GM21367 (cell line): ENCODE data around the gene GBA2.

ENCODE experiments used
- ATAC-seq: cut with Tn5 transposase; IDR thresholded peaks from one replicate; pipeline ENCODE4 v1.9.1; 2021; ENCODE audit not compliant: unreplicated experiment

Gene GBA2

DNA sequence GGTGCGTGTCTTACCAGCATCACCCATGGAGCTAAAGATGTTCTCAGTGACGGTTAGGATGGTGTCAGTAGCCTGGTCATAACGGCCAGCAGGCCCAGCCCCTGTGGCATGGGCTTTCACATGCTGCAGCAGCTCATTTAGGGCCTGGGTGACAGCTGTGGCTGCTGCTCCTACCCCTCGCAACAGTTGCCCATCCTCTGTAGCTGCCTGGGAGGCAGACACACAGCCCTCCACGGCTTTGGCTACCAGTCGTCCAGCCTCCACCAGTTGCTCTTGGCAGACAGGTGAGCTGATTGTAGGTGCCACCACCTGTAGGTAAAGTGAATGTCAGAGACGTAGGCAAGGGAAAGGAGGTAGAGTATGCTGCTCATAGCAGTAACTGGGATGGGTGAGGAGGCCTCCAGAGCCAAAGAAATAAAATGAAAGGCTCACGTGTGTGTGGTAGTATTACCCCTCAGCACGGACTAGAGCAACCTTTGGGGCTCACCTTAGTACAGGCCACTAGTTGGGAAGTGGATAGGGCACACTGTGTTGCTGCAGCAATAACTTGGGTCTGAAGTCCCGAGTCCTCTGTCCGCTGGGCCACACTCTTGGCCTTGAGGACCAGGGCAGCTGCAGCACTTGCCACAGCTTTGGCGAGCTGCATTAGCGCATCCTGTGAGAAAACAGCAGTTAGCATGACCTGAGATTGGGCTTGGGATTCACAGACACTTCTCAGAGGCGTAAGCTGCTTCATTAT lies 31.7 kb downstream of the GBA2 start:
- ATAC-seq = no peak

DNA sequence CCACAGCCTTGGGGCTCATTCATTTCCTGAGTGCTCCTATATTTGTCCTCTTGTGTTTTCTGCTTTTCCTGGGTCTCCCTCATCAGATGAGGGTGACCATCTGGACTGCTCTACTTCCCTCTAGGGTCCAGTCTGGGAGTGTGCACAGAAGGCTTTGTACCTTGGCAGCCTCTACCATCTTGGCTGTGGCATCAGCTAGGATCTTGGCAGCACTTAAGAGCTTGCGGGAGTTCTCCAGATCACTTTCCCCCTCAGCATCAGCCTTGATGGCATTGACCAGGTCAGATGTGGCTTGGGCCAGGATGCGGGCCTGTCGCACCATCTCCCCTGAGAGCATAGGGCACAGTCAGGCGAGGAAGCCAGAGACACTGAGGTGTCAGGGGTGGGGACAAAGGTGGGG lies 32.8 kb downstream of the GBA2 start:
- ATAC-seq = no peak

DNA sequence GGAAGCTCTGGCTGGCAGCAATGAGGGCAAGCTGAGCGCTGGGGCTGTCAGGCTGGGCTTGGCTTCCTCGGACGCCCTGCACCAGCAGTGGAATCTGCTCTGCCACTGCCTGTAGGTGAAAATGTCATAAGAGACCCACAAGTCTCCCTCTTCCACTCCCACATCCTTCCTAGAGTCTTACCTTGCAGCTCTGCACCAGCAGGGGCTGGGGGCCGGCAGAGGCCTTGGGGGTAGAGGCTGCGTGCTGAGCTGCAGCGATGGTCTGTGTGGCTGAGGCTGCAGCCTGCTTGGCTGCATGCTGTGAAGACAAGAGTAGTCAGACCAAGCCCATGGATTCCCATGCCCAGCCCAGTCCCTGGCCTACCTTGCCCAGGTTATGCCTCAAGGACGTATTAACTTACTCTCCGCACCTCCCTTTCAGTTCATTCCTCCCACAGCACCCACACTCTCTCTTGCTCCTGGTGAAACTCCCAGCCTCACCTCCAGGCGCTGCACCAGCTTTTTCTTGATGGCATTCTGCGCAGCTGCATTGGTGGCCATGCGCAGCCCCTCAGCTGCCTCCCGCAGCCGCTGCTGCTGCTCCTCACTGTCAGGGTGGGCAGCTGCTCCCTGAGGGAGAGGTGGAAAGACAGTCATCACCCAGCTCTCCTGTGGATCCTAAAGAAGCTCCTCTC lies 34.3 kb downstream of the GBA2 start:
- no peak for ATAC-seq

DNA sequence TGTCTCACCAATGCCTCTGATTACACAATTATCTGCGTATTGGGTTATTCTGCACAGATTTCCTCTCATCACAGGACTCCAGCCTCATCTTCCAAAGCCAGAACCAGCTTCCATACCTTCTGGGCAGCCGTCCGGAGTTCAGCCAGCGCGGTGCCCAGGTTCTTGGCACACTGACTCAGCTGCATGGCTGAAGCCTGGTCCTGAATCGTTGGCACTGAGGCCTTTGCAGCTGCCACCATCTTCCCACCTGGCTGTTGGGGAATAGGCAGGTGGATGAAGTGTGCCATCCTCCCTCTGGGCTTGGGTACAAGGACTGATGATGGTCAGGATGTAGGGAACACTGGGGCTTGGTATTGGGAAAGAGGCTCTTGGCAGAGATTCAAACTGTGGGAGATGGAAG lies 34.9 kb downstream of the GBA2 start:
- ATAC-seq = no peak

DNA sequence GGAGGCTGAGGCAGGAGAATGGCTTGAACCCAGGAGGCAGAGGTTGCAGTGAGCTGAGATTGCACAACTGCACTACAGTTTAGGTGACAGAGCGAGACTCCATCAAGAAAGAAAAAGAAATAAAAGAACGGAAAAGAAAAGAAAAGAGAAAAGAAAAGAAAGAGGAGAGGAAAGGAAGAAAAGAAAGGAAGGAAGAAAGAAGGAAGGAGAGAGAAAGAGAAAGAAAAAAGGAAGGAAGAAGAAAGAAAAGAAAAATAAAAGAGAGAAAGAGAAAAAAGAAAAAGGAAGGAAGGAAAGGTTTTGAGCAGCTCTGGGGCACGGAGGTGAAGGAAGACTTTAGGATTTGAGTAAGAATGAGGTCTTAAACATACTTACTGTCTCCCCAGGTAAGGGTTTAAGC lies 35.5 kb downstream of the GBA2 start:
- no peak for ATAC-seq

DNA sequence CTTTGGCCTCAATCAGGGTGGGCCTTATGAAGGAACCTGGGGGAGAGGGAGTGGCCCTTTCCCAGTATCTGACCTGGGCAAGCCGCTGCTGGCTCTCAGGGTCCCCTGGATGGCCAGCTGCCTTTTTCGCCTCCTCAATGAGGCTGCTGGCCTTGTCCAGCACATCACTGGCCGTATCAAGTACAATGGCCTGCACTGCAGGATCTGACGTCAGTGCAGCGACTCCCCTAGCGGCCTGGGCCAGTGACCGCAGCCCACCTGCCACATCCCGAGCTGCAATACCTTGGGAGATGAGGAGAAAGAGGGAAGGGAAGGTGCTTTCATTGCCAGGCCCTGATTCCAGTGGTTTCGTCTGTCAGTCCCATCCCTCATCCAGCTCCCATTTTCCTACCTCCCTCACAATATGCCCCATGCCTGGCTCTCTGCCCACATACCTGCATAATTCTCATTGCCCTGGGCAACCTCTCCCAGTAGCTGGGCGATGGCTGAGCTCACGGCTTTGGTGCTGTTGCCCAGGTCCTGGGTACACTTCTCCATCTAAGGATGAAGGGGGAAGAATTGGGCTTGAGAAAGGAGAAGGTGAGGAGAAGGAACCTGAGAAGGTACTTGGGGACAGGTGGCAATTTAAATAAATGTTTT lies 36.1 kb downstream of the GBA2 start:
- no peak for ATAC-seq

DNA sequence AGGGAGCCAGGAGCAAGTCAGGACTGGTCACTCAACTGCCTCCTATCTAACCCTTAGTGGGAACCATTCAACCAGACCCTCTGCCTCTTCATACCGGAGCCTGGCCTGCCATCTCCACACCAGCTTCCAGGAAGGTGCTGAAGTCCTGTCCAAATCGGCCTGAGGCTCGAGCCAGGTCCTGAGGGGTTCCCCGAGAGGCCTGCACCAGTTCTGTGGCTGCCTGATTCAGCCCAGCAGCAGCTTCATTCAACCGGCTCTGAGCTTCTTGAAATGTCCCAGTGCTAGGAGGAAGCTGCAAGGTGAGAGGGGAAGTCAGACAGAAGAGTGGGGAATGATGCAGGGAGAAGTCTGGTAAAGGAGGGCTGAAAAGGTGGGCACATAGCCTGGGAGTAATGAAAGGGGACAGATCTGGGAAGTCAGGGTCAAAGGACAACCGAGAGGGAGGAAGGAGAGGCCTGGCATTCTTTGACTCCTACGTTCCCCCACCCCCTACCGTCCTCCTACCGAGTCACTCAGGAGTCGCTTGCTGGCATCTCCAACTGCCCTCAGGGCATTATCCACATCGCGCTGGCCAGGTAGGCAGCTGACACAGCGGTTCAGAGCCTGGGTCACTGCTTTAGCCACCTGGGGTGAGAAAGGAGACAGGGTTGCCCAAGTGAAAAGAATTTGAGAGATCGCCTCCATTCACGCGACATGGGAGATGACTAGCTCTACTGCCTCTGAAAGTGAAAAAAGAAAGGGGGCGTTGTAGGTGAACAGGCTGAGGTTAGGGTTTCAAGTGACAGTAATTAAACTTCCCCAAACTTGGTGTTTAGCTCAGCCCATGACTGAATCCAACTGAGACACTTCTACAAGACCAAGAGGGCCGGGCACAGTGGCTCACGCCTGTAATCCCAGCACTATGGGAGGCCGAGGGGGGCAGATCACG lies 37.3 kb downstream of the GBA2 start:
- no peak for ATAC-seq

DNA sequence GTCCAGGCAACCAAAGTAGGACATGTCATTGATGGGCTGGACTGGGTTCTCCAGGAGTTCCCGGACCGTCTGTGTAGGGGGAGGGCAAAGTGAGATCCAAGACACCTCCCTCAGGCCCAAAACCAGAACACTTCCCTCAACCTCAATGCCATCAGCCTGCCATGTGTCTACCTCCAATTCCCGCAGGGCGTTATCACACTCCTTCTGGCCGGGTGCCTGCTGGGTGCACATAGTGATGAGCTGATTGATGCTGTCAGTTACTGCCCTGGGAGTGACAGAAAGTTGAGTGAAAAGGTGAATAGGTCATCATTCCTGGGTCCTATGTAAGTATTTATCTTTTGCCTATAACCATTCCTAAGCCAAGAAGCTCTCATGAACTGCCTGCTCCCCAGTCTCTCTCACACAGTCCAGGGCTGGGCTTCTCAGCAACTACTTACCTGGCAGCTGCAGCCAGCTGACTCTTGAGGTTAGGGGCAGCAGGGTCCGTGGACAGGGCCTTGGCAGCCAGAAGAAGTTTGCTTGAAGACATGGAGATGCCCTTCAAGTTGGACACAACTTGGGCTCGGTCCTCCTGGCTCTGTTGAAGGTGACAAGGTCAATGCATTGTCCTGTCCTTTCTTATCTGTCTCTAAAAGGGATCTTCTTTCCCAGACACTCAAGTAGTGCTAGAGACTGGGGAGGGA lies 38.1 kb downstream of the GBA2 start:
- ATAC-seq = no peak

DNA sequence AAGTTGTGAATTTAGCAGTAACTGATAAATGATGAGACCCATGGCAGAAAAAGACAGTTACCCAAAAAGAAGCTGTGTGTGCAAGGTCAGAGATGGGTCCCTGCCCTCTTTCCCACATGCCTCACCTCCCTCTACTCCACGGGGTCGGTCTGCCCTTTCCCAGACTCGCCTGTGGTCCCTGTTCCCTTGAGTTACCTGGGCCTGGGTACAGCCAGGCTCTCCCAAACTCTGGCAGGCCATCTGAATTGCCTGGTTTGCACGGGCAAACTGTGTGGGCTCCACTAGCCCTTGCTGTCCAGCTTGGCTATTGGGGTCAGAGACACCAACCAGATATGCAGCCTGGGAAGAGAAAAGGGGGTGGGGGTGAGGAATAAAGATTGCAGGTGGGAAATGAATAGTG lies 40.9 kb downstream of the GBA2 start:
- ATAC-seq = no peak

DNA sequence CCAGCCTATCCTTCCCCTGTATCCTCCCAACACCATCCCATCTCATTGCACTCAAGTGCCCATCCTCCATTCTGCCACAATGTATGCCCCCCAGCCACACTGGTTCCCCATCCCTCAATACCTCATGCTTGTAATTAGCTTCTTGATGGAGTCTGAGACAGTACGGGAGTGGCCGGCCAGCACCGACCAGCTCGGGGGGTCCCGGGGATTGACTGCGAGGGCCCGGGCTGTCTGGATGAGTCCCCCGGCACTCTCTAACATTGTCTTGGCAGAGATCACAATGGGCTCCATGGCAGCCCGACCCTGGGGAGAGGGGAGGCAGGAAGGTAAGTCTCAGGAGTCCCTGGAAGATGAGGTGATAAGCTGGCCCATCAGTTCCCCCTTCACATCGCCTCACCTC lies 42.1 kb downstream of the GBA2 start:
- ATAC-seq = no peak

DNA sequence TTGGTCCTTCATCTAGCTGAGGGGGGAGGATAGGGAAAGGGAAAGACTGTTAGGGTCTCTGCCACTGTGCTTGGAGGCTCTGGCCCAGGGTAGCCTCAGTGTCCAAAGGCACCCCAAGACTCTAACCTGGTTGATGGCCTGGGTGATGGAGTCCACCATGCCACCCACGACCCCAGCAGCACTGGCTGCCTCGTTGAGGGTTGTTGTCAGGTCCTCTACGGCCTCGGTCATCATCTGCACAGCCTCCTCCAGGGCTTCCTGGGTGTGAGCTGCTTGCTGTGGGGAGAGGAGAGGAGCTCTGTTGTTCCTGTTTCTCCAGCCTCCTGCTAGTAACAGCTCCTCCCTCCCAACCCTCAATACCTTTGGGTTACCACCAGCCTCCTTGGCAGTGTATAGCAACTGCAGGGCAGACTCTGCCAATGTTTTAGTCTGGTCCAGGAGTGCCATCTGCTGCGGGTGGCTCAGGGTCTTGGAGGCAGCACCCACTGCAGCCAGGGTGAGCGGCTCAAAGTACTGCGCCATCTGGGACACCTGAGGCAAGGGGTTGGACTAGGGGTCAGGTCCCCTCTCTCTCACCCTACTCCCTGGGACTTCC lies 43.1 kb downstream of the GBA2 start:
- ATAC-seq = no peak

DNA sequence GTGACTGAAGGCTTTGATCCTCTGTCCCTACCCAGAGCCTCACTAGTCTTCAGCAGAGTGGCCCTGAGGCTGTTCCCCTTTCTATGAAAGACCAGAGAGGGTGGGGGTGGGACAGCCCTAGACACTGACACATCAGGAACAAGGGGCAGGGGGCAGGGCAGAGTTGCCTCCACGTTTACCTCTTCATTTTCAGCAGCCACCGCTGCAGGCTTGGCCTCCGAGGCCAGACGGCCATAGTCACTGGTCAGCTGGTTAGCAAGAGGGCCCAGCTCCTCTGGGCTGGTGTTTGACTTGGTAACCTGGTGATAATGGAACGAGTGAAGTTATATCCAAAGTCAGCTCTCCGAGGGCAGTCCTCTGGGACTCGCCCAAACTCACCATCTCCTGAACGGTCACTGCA lies 43.7 kb downstream of the GBA2 start:
- ATAC-seq = no peak

DNA sequence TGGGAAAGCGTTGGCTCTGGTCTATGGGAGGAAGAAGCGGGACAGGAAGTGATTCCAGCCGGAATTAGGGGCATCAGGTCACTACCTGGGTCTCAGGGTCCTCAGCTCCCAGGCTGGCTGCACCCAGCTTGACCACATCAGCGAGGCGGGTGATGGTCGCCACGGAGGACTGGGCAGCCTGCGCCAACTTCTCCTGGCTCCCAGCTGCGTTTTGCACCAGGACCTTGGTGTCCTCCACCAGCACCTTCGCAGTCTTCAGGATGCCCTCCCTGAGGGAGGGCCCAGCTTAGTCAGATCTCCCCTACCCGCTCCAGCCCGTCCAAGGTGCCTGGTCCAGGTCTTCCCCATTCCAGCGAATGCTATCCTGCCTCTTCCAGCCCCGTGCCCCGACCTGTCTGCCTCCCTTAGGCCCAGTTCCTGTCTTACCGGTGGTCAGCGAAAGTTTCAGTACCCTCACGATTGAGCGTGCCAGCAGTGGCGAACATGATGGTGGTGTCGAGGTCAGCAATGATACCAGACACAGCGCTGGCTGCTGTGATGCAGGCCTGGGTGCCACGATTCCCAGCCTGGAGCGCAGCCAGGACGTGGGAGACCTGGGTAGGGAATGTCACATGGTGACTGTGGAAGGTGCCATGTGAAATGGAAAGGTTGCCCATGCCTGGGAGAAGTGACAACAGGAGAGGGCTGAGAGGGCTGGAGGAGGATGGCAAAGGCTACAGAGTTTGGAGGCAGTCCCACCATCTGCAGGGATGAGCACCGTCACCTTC lies 44.9 kb downstream of the GBA2 start:
- ATAC-seq = no peak

DNA sequence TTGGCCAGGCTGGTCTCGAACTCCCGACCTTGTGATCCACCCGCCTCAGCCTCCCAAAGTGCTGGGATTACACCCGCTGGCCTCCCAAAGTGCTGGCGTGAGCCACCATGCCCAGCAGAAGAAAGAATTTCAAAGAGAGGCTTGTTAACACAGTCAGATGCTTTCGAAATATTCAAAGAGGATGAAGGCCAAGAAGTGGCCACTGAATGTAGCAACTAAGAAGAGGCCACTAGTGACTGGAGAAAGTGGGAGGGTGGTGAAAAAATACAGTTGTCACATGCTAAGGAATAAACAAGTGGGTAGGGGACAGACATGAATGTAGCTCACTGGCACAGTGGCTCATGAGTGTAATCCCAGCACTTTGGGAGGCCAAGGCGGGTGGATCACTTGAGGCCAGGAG lies 46.3 kb downstream of the GBA2 start:
- ATAC-seq = no peak

DNA sequence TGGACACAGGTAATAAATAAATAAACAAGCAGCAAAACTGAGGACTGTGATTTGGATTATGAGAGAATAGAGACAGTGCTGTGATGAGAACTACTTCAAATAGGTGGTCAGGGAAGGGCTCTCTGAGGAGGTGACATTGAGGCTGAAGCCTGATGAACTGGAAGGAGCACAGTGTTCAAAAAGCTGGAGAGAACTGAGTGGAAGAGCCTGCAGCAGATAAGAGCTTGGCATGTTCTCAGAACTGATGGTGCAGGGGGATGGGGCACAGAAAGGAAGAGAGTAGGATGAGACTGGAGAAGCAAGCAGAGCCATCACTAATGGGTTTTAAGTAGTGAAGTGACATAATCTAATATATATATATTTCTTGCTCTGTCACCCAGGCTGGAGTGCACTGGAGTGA lies 48.1 kb downstream of the GBA2 start:
- no peak for ATAC-seq

DNA sequence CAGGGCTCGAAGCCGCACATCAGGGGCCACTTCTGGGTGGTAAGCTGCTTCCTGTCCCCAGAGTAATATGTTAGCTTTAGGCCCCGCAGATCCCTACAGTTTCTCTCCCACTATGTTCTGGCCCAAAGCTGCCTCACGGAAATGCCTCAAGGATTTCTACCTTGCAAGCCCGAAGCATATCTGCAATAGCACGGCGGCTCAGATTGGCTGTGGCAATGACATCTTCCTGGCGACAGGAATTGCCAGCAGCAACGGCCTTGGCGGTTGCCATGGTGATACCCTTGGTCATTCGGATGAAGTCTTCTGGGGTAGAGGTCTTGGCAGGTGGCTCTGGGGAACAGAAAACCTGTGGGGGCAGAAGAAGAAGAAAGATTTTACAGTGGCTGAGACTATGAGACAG lies 49.0 kb downstream of the GBA2 start:
- no peak for ATAC-seq

DNA sequence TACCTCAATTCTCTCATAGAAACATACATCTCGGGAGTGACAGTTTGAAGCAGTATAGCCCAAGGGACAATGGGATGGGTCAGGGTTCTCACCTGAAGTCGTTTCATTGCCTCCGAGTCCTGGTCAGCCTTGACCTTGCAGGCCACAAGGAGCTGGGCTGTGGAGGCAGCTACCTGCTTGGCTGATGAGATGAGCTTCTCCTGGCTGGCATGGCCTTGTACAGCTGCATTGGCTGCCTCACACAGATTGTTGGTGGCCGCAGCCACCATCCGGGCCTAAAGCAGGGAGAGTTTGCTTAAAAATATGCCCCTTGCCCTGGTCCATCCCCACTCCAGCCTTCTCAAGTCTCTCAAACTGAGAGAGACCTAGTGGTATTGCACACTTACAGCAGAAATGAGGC lies 50.8 kb downstream of the GBA2 start:
- ATAC-seq = no peak

DNA sequence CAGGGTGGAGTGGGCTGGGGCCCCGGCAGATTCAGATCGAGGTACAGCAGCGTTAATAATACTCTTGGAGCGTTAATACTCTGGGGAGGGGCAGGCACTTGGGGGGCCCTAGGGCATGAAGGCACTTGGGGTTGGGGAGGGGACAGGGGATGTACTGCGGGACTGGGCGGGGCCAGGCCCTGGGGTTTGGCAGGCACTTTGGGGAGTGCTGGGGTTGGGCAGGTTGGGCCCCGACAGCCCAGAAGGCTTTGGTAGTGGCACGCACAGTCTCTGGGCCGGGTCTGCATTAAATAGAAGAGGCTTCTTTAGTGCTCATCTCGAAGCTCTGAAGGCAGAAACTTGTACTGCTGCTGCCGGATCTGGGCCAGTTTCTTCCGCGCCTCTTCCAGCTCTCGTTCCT lies 51.5 kb downstream of the GBA2 start:
- ATAC-seq = no peak

DNA sequence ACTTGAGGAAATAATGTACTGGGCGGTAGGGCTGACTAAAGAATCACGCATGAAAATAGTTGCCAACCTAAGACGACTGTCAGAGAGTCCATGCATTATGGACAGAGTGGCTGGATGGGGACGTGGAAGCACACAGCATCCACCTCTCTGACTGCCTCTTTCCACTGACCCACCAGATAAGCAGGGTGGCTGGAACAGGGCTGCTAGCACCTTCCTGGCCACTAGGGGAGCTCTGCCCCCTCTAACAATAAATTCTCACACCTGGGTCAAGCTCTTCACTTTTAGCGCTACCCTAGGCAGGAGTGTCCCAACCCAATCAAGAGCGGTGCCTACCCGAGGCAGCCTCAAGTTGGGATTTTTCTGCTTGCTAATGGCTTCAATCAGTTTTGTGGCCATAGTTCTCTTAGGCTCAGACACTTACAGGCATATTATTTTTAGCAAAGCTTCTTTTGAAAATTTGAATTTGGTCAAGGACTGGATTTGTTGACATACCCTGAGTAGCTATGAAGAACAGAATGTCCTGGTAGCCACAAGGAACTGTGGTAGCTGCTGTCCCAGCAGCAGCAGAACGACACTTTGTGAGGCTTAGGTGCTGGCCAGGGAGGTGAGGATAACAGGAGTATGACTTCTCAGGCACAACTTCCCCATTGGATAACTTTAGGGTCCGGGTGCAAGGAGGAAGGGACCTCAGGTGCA lies 52.4 kb downstream of the GBA2 start:
- peak; percentile 60 for ATAC-seq
